ENCODE measurements around the gene TBC1D5. TPM values are rescaled to one million over a fixed set of nuclear protein-coding genes. Genes with fewer than 3 reads are reported as not detected.

Gene TBC1D5
- total RNA-seq, 1 experiment from 2014 or later, result 30.4 TPM

- intact Hi-C loops (cut with micrococcal nuclease; ENCODE audit: unreplicated experiment), result no loop called here
- no TSS peak for BruUV-seq (replicated peaks)
- ChIA-PET POLR2A (no interaction called here), CTCF (no interaction called here)
- no peak for TF ChIP-seq SIN3A (IDR thresholded peaks at IDR 0.05; ENCODE audit: borderline replicate concordance, insufficient read depth, low read depth, low read length)
- TF ChIP-seq, protein P1, sequence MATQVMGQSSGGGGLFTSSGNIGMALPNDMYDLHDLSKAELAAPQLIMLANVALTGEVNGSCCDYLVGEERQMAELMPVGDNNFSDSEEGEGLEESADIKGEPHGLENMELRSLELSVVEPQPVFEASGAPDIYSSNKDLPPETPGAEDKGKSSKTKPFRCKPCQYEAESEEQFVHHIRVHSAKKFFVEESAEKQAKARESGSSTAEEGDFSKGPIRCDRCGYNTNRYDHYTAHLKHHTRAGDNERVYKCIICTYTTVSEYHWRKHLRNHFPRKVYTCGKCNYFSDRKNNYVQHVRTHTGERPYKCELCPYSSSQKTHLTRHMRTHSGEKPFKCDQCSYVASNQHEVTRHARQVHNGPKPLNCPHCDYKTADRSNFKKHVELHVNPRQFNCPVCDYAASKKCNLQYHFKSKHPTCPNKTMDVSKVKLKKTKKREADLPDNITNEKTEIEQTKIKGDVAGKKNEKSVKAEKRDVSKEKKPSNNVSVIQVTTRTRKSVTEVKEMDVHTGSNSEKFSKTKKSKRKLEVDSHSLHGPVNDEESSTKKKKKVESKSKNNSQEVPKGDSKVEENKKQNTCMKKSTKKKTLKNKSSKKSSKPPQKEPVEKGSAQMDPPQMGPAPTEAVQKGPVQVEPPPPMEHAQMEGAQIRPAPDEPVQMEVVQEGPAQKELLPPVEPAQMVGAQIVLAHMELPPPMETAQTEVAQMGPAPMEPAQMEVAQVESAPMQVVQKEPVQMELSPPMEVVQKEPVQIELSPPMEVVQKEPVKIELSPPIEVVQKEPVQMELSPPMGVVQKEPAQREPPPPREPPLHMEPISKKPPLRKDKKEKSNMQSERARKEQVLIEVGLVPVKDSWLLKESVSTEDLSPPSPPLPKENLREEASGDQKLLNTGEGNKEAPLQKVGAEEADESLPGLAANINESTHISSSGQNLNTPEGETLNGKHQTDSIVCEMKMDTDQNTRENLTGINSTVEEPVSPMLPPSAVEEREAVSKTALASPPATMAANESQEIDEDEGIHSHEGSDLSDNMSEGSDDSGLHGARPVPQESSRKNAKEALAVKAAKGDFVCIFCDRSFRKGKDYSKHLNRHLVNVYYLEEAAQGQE (IDR thresholded peaks at IDR 0.05; ENCODE audit: insufficient read depth in 1 of 2, low read depth in 2 of 2, low read length in 1 of 2), result no peak
- TF ChIP-seq TCF7L2 (IDR thresholded peaks at IDR 0.05; ENCODE audit: low read depth, low read length), result no peak
- TF ChIP-seq, protein P2, sequence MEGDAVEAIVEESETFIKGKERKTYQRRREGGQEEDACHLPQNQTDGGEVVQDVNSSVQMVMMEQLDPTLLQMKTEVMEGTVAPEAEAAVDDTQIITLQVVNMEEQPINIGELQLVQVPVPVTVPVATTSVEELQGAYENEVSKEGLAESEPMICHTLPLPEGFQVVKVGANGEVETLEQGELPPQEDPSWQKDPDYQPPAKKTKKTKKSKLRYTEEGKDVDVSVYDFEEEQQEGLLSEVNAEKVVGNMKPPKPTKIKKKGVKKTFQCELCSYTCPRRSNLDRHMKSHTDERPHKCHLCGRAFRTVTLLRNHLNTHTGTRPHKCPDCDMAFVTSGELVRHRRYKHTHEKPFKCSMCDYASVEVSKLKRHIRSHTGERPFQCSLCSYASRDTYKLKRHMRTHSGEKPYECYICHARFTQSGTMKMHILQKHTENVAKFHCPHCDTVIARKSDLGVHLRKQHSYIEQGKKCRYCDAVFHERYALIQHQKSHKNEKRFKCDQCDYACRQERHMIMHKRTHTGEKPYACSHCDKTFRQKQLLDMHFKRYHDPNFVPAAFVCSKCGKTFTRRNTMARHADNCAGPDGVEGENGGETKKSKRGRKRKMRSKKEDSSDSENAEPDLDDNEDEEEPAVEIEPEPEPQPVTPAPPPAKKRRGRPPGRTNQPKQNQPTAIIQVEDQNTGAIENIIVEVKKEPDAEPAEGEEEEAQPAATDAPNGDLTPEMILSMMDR (IDR thresholded peaks at IDR 0.05), result no peak
- no peak for TF ChIP-seq POLR2AphosphoS5 (IDR thresholded peaks at IDR 0.05; ENCODE audit: low read depth, low read length)
- ATAC-seq, result no peak
- Histone ChIP-seq H3K4me1 (ENCODE audit: control insufficient read depth, insufficient read depth, low read length) (no peaks in the 10 kb centered on the region), H3K4me3 (ENCODE audit: low read depth in 2 of 2, low read length in 2 of 2) (no peak overlapping the region), H3K9me3 (ENCODE audit: control insufficient read depth, insufficient read depth, low read depth, low read length) (no peaks in the 10 kb centered on the region), H3K27ac (ENCODE audit: low read length) (no peak overlapping the region), H3K36me3 (ENCODE audit: control insufficient read depth, insufficient read depth, low read length) (no peaks in the 10 kb centered on the region), H3K27me3 (ENCODE audit: control insufficient read depth, insufficient read depth, low read length) (no peaks in the 10 kb centered on the region)
- in situ Hi-C loops (cut with HindIII; ENCODE audit: low pct_unique_long_range_greater_than_20kb, low sequenced_read_pairs), result no loop called here
- DNase-seq (ENCODE audit: low read depth, low spot score), result no peak
Observed at GRCh38 chr3:17329927-17330326, 412.5 kb downstream of the TBC1D5 start.

- CTCF ChIA-PET, result no interaction called here
- no peak overlapping the region for H3K4me3 ChIP-seq (ENCODE audit: low read depth in 2 of 2, low read length in 2 of 2)
- H3K36me3 ChIP-seq (ENCODE audit: control insufficient read depth, insufficient read depth, low read length), result no peaks in the 10 kb centered on the region
- in situ Hi-C loops (cut with HindIII; ENCODE audit: low pct_unique_long_range_greater_than_20kb, low sequenced_read_pairs), result no loop called here
- H3K4me1 ChIP-seq (ENCODE audit: control insufficient read depth, insufficient read depth, low read length), result no peaks in the 10 kb centered on the region
- no TSS peak for BruUV-seq (replicated peaks)
- H3K27me3 ChIP-seq (ENCODE audit: control insufficient read depth, insufficient read depth, low read length), result no peaks in the 10 kb centered on the region
- no peak for ATAC-seq
- H3K27ac ChIP-seq (ENCODE audit: low read length), result no peak overlapping the region
- TF ChIP-seq SIN3A (IDR thresholded peaks at IDR 0.05; ENCODE audit: borderline replicate concordance, insufficient read depth, low read depth, low read length), result no peak
- no peak for DNase-seq (ENCODE audit: low read depth, low spot score)
- H3K9me3 ChIP-seq (ENCODE audit: control insufficient read depth, insufficient read depth, low read depth, low read length), result no peaks in the 10 kb centered on the region
- POLR2A ChIA-PET, result no interaction called here
- intact Hi-C loops (cut with micrococcal nuclease; ENCODE audit: unreplicated experiment), result no loop called here
Observed at GRCh38 chr3:17322106-17322793, 420.2 kb downstream of the TBC1D5 start.

DNA sequence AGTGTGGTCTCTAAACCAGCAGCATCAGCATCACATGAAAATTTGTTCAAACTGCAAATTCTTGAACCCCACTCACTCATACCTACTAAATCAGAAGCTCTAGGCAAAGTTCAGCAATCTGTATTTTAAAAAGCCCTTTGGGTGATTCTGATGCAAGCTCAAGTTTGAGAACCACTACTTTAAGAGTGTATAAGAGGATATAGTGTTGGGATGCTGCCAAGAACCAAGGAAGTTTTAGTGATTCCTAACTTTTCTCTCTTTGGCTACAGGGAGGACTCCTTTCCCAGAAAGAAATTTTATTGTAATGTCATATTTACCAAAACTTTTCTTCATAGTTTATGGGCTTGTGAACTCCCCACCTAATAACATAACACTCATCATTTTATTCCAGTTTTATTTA, 422.2 kb downstream of the TBC1D5 start:
- H3K9me3 ChIP-seq (ENCODE audit: control insufficient read depth, insufficient read depth, low read depth, low read length), result no peaks in the 10 kb centered on the region
- no peak for DNase-seq (ENCODE audit: low read depth, low spot score)
- in situ Hi-C loops (cut with HindIII; ENCODE audit: low pct_unique_long_range_greater_than_20kb, low sequenced_read_pairs), result no loop called here
- POLR2A ChIA-PET, result no interaction called here
- no peaks in the 10 kb centered on the region for H3K4me1 ChIP-seq (ENCODE audit: control insufficient read depth, insufficient read depth, low read length)
- BruUV-seq (replicated peaks), result no TSS peak
- no peaks in the 10 kb centered on the region for H3K27me3 ChIP-seq (ENCODE audit: control insufficient read depth, insufficient read depth, low read length)
- no peak overlapping the region for H3K4me3 ChIP-seq (ENCODE audit: low read depth in 2 of 2, low read length in 2 of 2)
- CTCF ChIA-PET, result no interaction called here
- intact Hi-C loops (cut with micrococcal nuclease; ENCODE audit: unreplicated experiment), result no loop called here
- no peak for ATAC-seq
- no peak for TF ChIP-seq TCF7L2 (IDR thresholded peaks at IDR 0.05; ENCODE audit: low read depth, low read length)
- TF ChIP-seq, protein P1 (IDR thresholded peaks at IDR 0.05; ENCODE audit: insufficient read depth in 1 of 2, low read depth in 2 of 2, low read length in 1 of 2), result no peak
- TF ChIP-seq, protein P2 (IDR thresholded peaks at IDR 0.05), result no peak
- TF ChIP-seq SIN3A (IDR thresholded peaks at IDR 0.05; ENCODE audit: borderline replicate concordance, insufficient read depth, low read depth, low read length), result no peak
- no peak for TF ChIP-seq POLR2AphosphoS5 (IDR thresholded peaks at IDR 0.05; ENCODE audit: low read depth, low read length)
- H3K36me3 ChIP-seq (ENCODE audit: control insufficient read depth, insufficient read depth, low read length), result no peaks in the 10 kb centered on the region
- H3K27ac ChIP-seq (ENCODE audit: low read length), result no peak overlapping the region

Data from Panc1 (cell line).